Upper lobe of right lung (tissue), 1 donor: Measurements from ENCODE around the gene C1orf53. TPM values are rescaled to one million over a fixed set of nuclear protein-coding genes. Genes with fewer than 3 reads are reported as not detected.

Experiments used
- ATAC-seq: fragments of 200-7000 bp; cut with Tn5 transposase; one replicate; pipeline ENCODE4 v1.9.1; 2020; ENCODE audit warnings: mild to moderate bottlenecking, moderate library complexity
- DNase-seq: peaks from one replicate; pipeline ENCODE4 v3.0.0-alpha.2; 2020
- H3K27ac ChIP-seq: fragments of 200-600 bp; one replicate; pipeline ENCODE4 v1.8.0; 2022
- H3K27me3 ChIP-seq: fragments of 200-600 bp; one replicate; pipeline ENCODE4 v1.8.0; 2022; ENCODE audit warnings: mild to moderate bottlenecking
- H3K36me3 ChIP-seq: fragments of 200-600 bp; one replicate; pipeline ENCODE4 v1.8.0; 2022
- H3K4me1 ChIP-seq: fragments of 200-600 bp; one replicate; pipeline ENCODE4 v1.8.0; 2022
- H3K4me3 ChIP-seq: fragments of 200-600 bp; one replicate; pipeline ENCODE4 v1.8.0; 2022; ENCODE audit warnings: mild to moderate bottlenecking
- H3K9me3 ChIP-seq: fragments of 200-600 bp; one replicate; pipeline ENCODE4 v1.8.0; 2022
- intact Hi-C: fragments of 100-400 bp; cut with DNase I; formaldehyde crosslinking; loops from one replicate; pipeline ENCODE4 v1.11.0; 2022
- total RNA-seq: library from RNA; stranded (reverse); fragmentation: NEBNext Ultra II Directional; extraction: Animal tissue kit (Norgen Biotek cat#: 25700); gene quantifications from one replicate; pipeline ENCODE4 v1.2.1, GENCODE V29; 2021
- TF ChIP-seq, protein P1 (sequence below): fragments of 200-600 bp; IDR thresholded peaks from one replicate; pipeline ENCODE4 v1.8.0; 2022; ENCODE audit warnings: antibody characterized with exemption
- donor health status: DM: no; HTN: yes; CAD: no; lungs with severe emphysema.

Gene C1orf53
- total RNA-seq, 1 donor from 2014 or later: 4.0 TPM

DNA sequence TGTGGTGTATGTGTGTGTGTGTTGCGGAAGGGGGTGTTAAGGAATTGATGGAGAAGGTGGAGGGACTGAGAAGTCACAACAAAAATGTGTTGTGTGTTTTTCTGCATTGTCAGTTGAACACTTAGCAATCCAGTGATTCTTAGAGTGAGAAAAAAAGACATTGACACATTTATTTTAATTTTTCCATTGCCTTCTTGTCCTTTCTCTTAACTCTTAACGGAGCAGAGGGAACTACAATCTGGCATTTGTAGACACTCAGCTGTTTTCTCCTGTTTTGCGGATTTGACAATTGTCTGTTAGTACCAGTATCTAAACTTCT, 725 bp downstream of the C1orf53 start:
- DNase-seq: no peak
- TF ChIP-seq, protein P1, sequence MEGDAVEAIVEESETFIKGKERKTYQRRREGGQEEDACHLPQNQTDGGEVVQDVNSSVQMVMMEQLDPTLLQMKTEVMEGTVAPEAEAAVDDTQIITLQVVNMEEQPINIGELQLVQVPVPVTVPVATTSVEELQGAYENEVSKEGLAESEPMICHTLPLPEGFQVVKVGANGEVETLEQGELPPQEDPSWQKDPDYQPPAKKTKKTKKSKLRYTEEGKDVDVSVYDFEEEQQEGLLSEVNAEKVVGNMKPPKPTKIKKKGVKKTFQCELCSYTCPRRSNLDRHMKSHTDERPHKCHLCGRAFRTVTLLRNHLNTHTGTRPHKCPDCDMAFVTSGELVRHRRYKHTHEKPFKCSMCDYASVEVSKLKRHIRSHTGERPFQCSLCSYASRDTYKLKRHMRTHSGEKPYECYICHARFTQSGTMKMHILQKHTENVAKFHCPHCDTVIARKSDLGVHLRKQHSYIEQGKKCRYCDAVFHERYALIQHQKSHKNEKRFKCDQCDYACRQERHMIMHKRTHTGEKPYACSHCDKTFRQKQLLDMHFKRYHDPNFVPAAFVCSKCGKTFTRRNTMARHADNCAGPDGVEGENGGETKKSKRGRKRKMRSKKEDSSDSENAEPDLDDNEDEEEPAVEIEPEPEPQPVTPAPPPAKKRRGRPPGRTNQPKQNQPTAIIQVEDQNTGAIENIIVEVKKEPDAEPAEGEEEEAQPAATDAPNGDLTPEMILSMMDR: no peak
- no peaks in the 10 kb centered on the region for H3K36me3 ChIP-seq
- intact Hi-C loops: no loop called here
- ATAC-seq: no peak
- peaks cover 7% of the 10 kb centered on the region for H3K4me1 ChIP-seq
- H3K9me3 ChIP-seq: no peaks in the 10 kb centered on the region
- peaks cover 38% of the 10 kb centered on the region for H3K27me3 ChIP-seq
- peak overlapping the region; percentile 80 for H3K4me3 ChIP-seq
- H3K27ac ChIP-seq: peak overlapping the region; percentile 92

DNA sequence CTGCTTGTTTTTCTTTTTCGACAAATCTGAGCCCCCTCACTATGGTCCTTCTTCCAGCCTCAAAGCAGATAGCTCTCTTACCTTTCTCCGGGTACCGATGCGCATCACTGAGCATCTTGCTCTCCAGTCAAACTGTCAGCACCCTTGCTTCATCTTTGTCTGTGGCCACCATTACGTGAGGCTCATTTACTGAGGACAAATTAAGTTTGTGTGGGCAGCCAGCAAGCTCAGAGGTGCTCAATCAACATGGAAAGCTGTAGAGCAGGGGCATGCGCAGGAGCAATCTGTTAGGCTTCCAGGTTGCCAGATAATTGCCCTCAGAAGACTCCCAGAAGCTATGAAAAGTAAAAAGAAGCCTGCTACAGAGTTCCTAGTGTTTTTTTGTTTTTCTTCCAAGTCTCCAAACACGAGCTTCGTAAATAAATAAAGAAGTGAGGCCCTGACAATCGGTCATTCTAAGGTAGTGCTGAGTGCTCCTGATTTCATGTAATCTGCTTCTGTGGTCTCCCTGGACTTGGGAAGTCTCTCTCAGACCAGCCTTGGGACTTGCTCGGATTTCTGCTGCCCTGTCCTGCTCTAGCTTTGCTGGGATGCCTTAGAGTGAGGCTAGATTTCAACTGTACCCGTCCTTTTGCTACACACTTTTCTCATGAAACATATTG, 1.8 kb downstream of the C1orf53 start:
- Histone ChIP-seq H3K9me3 (no peaks in the 10 kb centered on the region), H3K36me3 (no peaks in the 10 kb centered on the region), H3K27ac (no peak overlapping the region), H3K4me1 (peaks cover 7% of the 10 kb centered on the region), H3K27me3 (peaks cover 49% of the 10 kb centered on the region), H3K4me3 (no peak overlapping the region)
- ATAC-seq: no peak
- DNase-seq: no peak
- TF ChIP-seq, protein P1: no peak
- intact Hi-C loops: no loop called here

DNA sequence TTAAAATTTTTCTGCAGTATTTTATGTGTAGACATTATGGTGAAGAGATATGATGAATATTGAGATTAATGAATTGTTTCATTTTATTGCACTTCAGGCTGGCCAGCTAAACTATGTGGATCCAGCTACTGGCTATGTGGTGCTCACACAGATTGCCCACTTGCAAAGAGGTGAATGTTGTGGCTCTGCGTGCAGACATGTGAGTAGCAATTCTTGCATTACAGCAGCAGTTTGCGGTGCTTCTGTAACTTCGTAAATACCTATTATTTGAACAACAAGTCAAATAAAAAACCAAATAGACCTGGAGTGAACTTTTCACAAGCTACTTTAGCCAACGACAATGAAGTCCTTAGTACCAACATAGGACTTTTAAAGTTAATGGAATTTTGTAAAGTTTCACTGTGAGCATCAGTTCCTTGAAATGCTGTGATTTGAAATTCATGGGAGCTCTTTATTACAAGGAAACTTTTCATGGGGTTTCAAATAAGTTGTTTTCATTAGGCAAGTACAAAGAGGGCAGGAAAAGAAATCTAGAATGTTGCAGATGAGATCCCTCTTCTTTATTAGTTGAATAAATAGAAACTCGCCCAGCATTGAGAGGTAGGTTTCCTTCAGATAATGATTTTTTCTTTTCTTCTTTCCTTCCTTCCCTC, 3.4 kb downstream of the C1orf53 start:
- Histone ChIP-seq H3K9me3 (no peaks in the 10 kb centered on the region), H3K27ac (no peak overlapping the region), H3K4me3 (no peak overlapping the region), H3K27me3 (peaks cover 64% of the 10 kb centered on the region), H3K4me1 (peaks cover 12% of the 10 kb centered on the region), H3K36me3 (no peaks in the 10 kb centered on the region)
- intact Hi-C loops: no loop called here
- DNase-seq (no peak), ATAC-seq (no peak)
- TF ChIP-seq, protein P1: no peak

DNA sequence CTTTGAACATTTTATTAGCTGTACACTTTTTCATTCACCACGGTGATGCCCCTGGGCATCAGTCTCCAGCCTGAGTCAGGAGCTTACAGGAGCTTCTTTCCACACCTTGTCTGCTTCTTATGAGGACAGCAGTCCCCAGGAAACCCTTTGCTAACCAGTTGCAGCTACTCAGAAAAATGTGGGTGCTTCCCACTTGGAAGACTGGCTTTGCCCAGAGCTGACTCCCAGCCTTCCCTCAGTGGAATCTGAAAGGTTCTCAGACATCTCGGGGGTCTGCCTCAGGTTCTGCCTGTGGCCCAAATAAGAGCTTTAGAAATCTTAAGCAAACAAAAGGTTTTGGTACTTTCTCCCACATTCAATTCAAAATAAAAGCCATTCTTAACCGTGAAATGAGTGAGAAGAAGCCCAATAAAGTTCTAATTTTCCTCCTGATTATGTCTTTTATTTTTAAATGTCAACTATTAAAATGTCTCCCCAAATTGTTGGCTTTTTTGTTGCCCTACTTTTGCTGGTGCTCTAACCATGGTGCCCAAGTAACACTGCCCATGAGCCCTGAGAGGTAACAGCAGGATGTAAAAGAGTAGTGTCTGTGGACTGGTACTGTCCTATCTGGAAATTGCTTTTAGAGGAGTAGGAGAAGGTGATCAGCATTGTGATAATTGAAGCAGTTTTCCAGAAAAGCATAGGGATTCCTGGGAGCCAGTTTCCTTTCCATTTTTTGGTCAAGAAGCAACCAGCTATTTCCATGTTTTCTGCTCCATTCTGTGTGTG, 5.6 kb downstream of the C1orf53 start:
- no peaks in the 10 kb centered on the region for H3K36me3 ChIP-seq
- peaks cover 86% of the 10 kb centered on the region for H3K27me3 ChIP-seq
- no peak for DNase-seq
- H3K9me3 ChIP-seq: no peaks in the 10 kb centered on the region
- no peak overlapping the region for H3K27ac ChIP-seq
- H3K4me3 ChIP-seq: no peak overlapping the region
- no peak for ATAC-seq
- peaks cover 25% of the 10 kb centered on the region for H3K4me1 ChIP-seq
- TF ChIP-seq, protein P1: no peak
- intact Hi-C loops: no loop called here

DNA sequence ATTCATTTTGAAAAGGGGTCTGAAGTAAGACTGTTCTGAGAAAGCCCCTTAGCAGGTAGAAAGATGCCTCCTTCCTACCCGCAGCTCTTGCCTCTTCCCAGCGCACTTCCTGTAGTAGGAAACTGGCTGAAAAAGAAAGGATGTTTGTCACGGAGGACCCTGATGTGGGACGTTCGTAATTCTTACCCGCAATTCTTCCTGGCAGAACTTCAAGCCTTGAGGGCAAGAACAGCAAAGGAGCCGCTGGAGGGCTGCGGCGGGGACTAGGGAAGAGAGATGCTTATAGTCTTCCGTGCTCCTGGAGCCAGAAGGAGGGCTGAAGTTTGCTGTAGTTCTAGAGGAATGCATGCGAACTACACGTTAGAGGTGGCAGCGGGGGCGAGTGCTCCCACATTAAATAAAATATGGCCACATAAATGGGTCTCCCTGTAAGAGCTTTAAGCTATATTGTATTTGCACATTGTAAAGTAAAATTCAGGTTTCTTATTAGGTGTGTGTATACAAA, 6.3 kb downstream of the C1orf53 start:
- no peaks in the 10 kb centered on the region for H3K36me3 ChIP-seq
- intact Hi-C loops: no loop called here
- TF ChIP-seq, protein P1: no peak
- peaks cover 91% of the 10 kb centered on the region for H3K27me3 ChIP-seq
- DNase-seq (no peak), ATAC-seq (no peak)
- no peaks in the 10 kb centered on the region for H3K9me3 ChIP-seq
- H3K27ac ChIP-seq: no peak overlapping the region
- H3K4me3 ChIP-seq: no peak overlapping the region
- peaks cover 30% of the 10 kb centered on the region for H3K4me1 ChIP-seq
